H1 (cell line): ENCODE measurements around the gene PRDM1. TPM values are rescaled to one million over a fixed set of nuclear protein-coding genes. Genes with fewer than 3 reads are reported as not detected.

ENCODE experiments used
- CTCF ChIA-PET: fragments of 300-600 bp; sonication (Branson Sonifier 250); formaldehyde crosslinking; loops from one replicate; lab custom pipeline; 2021; ENCODE audit not compliant: partially characterized antibody; lab: Charles Lee
- POLR2A ChIA-PET: fragments of 300-600 bp; sonication (Branson Sonifier 250); formaldehyde crosslinking; loops from one replicate; lab custom pipeline; 2021; ENCODE audit warnings: inconsistent platforms; ENCODE audit not compliant: partially characterized antibody; lab: Charles Lee
- DNase-seq, 2 experiments: peaks; one replicate each; pipeline versions ENCODE4 v3.0.0 to v3.0.0-alpha.2; 2010 to 2022; ENCODE audit warnings: low spot score in 2 of 2, low read depth in 1 of 2, mixed read lengths in 1 of 2
- FAIRE-seq: peaks from 2 replicates; lab custom pipeline; 2011; peaks lifted over from hg19 to GRCh38; lab: Jason Lieb, UNC
- H2AFZ ChIP-seq: 2 replicates; pipeline ENCODE4 v1.8.1; 2012; ENCODE audit warnings: low read length, inconsistent platforms
- H2AK5ac ChIP-seq: 2 replicates; pipeline ENCODE4 v1.6.1; 2013; ENCODE audit warnings: low read depth, low read length
- H2BK120ac ChIP-seq: replicated peaks from 2 replicates; pipeline ENCODE3; 2013; ENCODE audit warnings: low read depth, low read length, inconsistent platforms
- H2BK12ac ChIP-seq: 2 replicates; pipeline ENCODE4 v1.6.1; 2013; ENCODE audit warnings: low read depth, low read length
- H2BK15ac ChIP-seq: 2 replicates; pipeline ENCODE4 v1.6.1; 2013; ENCODE audit warnings: low read length
- H2BK20ac ChIP-seq: 2 replicates; pipeline ENCODE4 v1.6.1; 2013; ENCODE audit warnings: low read length
- H2BK5ac ChIP-seq: 2 replicates; pipeline ENCODE4 v1.6.1; 2013; ENCODE audit warnings: low read depth, low read length
- H3K14ac ChIP-seq: 2 replicates; pipeline ENCODE4 v1.6.1; 2013; ENCODE audit warnings: inconsistent platforms; ENCODE audit not compliant: insufficient read length
- H3K18ac ChIP-seq: 2 replicates; pipeline ENCODE4 v1.6.1; 2013; ENCODE audit warnings: low read length; ENCODE audit errors: extremely low read depth
- H3K23ac ChIP-seq: 2 replicates; pipeline ENCODE4 v1.6.1; 2013; ENCODE audit warnings: inconsistent platforms; ENCODE audit not compliant: insufficient read length
- H3K23me2 ChIP-seq: 2 replicates; pipeline ENCODE4 v1.6.1; 2013; ENCODE audit warnings: low read depth, low read length
- H3K27ac ChIP-seq: 2 replicates; pipeline ENCODE4 v1.6.1; 2011; ENCODE audit warnings: low read depth, low read length, inconsistent platforms
- H3K27me3 ChIP-seq, 4 experiments: replicated peaks in 1 of 4; 1 replicate in 1 of 4; 2 replicates in 3 of 4; pipeline versions ENCODE4 v1.6.1 to v1.8.1; 2011 to 2013; ENCODE audit warnings: low read length in 3 of 4, mild to moderate bottlenecking in 3 of 4, inconsistent platforms in 2 of 4, mixed read lengths in 2 of 4, moderate library complexity in 1 of 4; ENCODE audit not compliant: control insufficient read depth in 3 of 4, insufficient read depth in 3 of 4; ENCODE audit errors: extremely low read depth in 1 of 4
- H3K36me3 ChIP-seq, 4 experiments: 2 replicates each; pipeline versions ENCODE4 v1.6.1 to v1.8.1; 2011 to 2013; ENCODE audit warnings: mild to moderate bottlenecking in 4 of 4, low read length in 3 of 4, moderate library complexity in 2 of 4, control low read depth in 1 of 4, inconsistent platforms in 1 of 4; ENCODE audit not compliant: insufficient read depth in 4 of 4, control insufficient read depth in 2 of 4
- H3K4ac ChIP-seq: replicated peaks from 2 replicates; pipeline ENCODE3; 2013; ENCODE audit warnings: low read length, low read depth, mixed read lengths, inconsistent platforms; ENCODE audit not compliant: insufficient read length
- H3K4me1 ChIP-seq, 4 experiments: replicated peaks in 1 of 4; 1 replicate in 1 of 4; 2 replicates in 3 of 4; pipeline versions ENCODE4 v1.6.1 to v1.8.1; 2011 to 2013; ENCODE audit warnings: low read length in 3 of 4, inconsistent platforms in 2 of 4, mixed read lengths in 1 of 4; ENCODE audit not compliant: insufficient read depth in 4 of 4, control insufficient read depth in 3 of 4
- H3K4me2 ChIP-seq, 2 experiments: 2 replicates each; pipeline versions ENCODE4 v1.6.1 to v1.8.1; 2011 to 2013; ENCODE audit warnings: low read depth in 2 of 2, low read length in 2 of 2, control low read depth in 1 of 2, inconsistent platforms in 1 of 2, mild to moderate bottlenecking in 1 of 2; ENCODE audit not compliant: insufficient read depth in 1 of 2
- H3K4me3 ChIP-seq, 4 experiments: fragments of 200-600, 300-600 bp in 1 of 4; sonication (generic), shearing (Covaris generic), sonication (Bioruptor Twin) in 1 of 4; 2 replicates each; pipeline versions ENCODE4 v1.5.1 to v1.8.1; 2011 to 2016; ENCODE audit warnings: low read length in 4 of 4, low read depth in 3 of 4, control low read depth in 2 of 4, inconsistent platforms in 2 of 4, mild to moderate bottlenecking in 2 of 4, mixed read lengths in 1 of 4, moderate library complexity in 1 of 4; ENCODE audit not compliant: insufficient read depth in 2 of 4; ENCODE audit errors: extremely low read depth in 1 of 4
- H3K56ac ChIP-seq: replicated peaks from 2 replicates; pipeline ENCODE3; 2013; ENCODE audit warnings: low read depth, mild to moderate bottlenecking, mixed read lengths, low read length, inconsistent platforms; ENCODE audit not compliant: insufficient read length
- H3K79me1 ChIP-seq: 2 replicates; pipeline ENCODE4 v1.6.1; 2013; ENCODE audit warnings: low read depth, low read length, control low read depth
- H3K79me2 ChIP-seq, 2 experiments: 2 replicates each; pipeline versions ENCODE4 v1.6.1 to v1.8.1; 2012 to 2013; ENCODE audit warnings: low read length in 2 of 2, mild to moderate bottlenecking in 2 of 2, inconsistent platforms in 1 of 2; ENCODE audit not compliant: insufficient read depth in 2 of 2, control insufficient read depth in 1 of 2
- H3K9ac ChIP-seq, 4 experiments: replicated peaks in 1 of 4; 1 replicate in 1 of 4; 2 replicates in 3 of 4; pipeline versions ENCODE4 v1.6.1 to v1.8.1; 2011 to 2013; ENCODE audit warnings: low read depth in 3 of 4, low read length in 3 of 4, control low read depth in 2 of 4, mild to moderate bottlenecking in 2 of 4, moderate library complexity in 2 of 4, inconsistent platforms in 1 of 4; ENCODE audit errors: extremely low read depth in 1 of 4
- H3K9me3 ChIP-seq, 2 experiments: 2 replicates each; pipeline versions ENCODE4 v1.6.1 to v1.8.1; 2012 to 2013; ENCODE audit warnings: mild to moderate bottlenecking in 2 of 2, moderate library complexity in 2 of 2, control low read depth in 1 of 2, inconsistent platforms in 1 of 2, low read depth in 1 of 2, low read length in 1 of 2, mixed read lengths in 1 of 2; ENCODE audit not compliant: insufficient read depth in 2 of 2
- H4K20me1 ChIP-seq, 2 experiments: replicated peaks in 1 of 2; 2 replicates each; pipeline versions ENCODE3 to v1.8.1; 2011 to 2013; ENCODE audit warnings: inconsistent platforms in 2 of 2, low read length in 2 of 2, mild to moderate bottlenecking in 1 of 2; ENCODE audit not compliant: insufficient read depth in 2 of 2, control insufficient read depth in 1 of 2
- H4K5ac ChIP-seq: 2 replicates; pipeline ENCODE4 v1.6.1; 2013; ENCODE audit warnings: low read length, low read depth, mixed read lengths, inconsistent platforms; ENCODE audit not compliant: insufficient read length
- H4K8ac ChIP-seq: 2 replicates; pipeline ENCODE4 v1.8.0; 2013; ENCODE audit warnings: mild to moderate bottlenecking, moderate library complexity, low read length, inconsistent platforms; ENCODE audit not compliant: insufficient read depth; ENCODE audit errors: extremely low read depth
- H4K91ac ChIP-seq: replicated peaks from 2 replicates; pipeline ENCODE3; 2013; ENCODE audit warnings: low read length, mixed read lengths, inconsistent platforms; ENCODE audit not compliant: insufficient read length
- ATF3 ChIP-seq: IDR thresholded peaks from 2 replicates; pipeline ENCODE4 v1.6.1; 2011; ENCODE audit warnings: low read depth, mild to moderate bottlenecking, low read length; ENCODE audit not compliant: insufficient read depth
- BACH1 ChIP-seq: IDR thresholded peaks from 2 replicates; pipeline ENCODE4 v1.6.1; 2012; ENCODE audit warnings: low read length, improper control_type of control experiment
- CTBP2 ChIP-seq: IDR thresholded peaks from 2 replicates; pipeline ENCODE4 v1.7.0; 2011; ENCODE audit warnings: borderline replicate concordance, mild to moderate bottlenecking, moderate library complexity, mixed read lengths, low read length; ENCODE audit not compliant: insufficient read depth, insufficient read length
- E2F6 ChIP-seq: IDR thresholded peaks from 2 replicates; pipeline ENCODE4 v1.6.1; 2012; ENCODE audit warnings: inconsistent platforms
- EZH2 ChIP-seq: fragments of 200-600 bp; sonication (generic); IDR thresholded peaks from 2 replicates; pipeline ENCODE4 v1.7.1; 2012; ENCODE audit warnings: low read depth, mild to moderate bottlenecking, moderate library complexity, low read length, inconsistent platforms; ENCODE audit not compliant: severe bottlenecking
- KDM1A ChIP-seq: fragments of 200-600, 300-600 bp; sonication (generic); IDR thresholded peaks from 2 replicates; pipeline ENCODE4 v1.7.1; 2016; ENCODE audit warnings: mild to moderate bottlenecking, low read length, borderline replicate concordance
- TAF7 ChIP-seq: optimal IDR thresholded peaks from 2 replicates; pipeline ENCODE3; 2011; ENCODE audit warnings: low read depth, mild to moderate bottlenecking, inconsistent platforms, low read length, moderate library complexity, borderline replicate concordance
- WGBS, 2 experiments: shearing (Covaris generic) in 1 of 2; methylation state at CpG; one replicate each; pipeline versions ENCODE4 v1.1.6 to v1.1.7; 2013 to 2015; ENCODE audit warnings: low lambda C conversion rate in 2 of 2, mixed read lengths in 2 of 2, inconsistent platforms in 1 of 2, low coverage in 1 of 2, missing lambda C conversion rate in 1 of 2; ENCODE audit not compliant: insufficient replicate concordance in 2 of 2, insufficient coverage in 1 of 2, insufficient read length in 1 of 2; ENCODE audit errors: extremely low coverage in 1 of 2, missing lambda C conversion rate in 1 of 2; 5-methylcytosine and 5-hydroxymethylcytosine counted together
- long read RNA-seq, 2 experiments: library from RNA in 1 of 2; library from capped mRNA in 1 of 2; stranded (forward); transcript quantifications; one replicate each; pipeline ENCODE4 v2.0.0, GENCODE V29; 2021; ENCODE audit warnings: inconsistent platforms in 1 of 2
- polyA minus RNA-seq, 3 experiments: library from RNA; depleted of rRNA, polyadenylated mRNA; stranded (reverse); fragments of >200 nt; gene quantifications; 1 replicate in 2 of 3; 2 replicates in 1 of 3; pipeline ENCODE4 v1.2.3, GENCODE V29; 2011
- polyA plus RNA-seq, 7 experiments: library from polyadenylated mRNA; depleted of rRNA in 3 of 7; stranded (reverse) in 5 of 7; unstranded in 2 of 7; fragments of >200 nt in 5 of 7; fragments of 200-250 nt in 2 of 7; gene quantifications; 1 replicate in 5 of 7; 2 replicates in 1 of 7; 4 replicates in 1 of 7; pipeline versions ENCODE4 v1.2.1 to v1.2.3, GENCODE V29; 2011 to 2013; ENCODE audit warnings: missing spikeins in 2 of 7, mixed read lengths in 2 of 7
- total RNA-seq: library from RNA; stranded (reverse); fragmentation: NEBNext Ultra II Directional; extraction: Animal tissue kit (Norgen Biotek cat#: 25700); gene quantifications from 2 replicates; pipeline ENCODE4 v1.2.1, GENCODE V29; 2021

Gene PRDM1
- total RNA-seq = 0.74 and 1.1 TPM in 2 replicates
- 0.17 and 0.21 TPM in 2 replicates for polyA plus RNA-seq (2011; rRNA removed)
- polyA plus RNA-seq (2011; cell fraction: cytosol; rRNA removed) = 0.10 TPM
- 0.31 TPM for polyA plus RNA-seq (2011; cell fraction: nucleus; rRNA removed)
- 0.29 to 0.72 TPM (median 0.37 TPM) in 4 replicates for polyA plus RNA-seq (2012, experiment 1 of 2)
- polyA plus RNA-seq (2012, experiment 2 of 2) = 0.35 TPM
- polyA plus RNA-seq (2013, experiment 1 of 2) = 0.45 TPM
- polyA plus RNA-seq (2013, experiment 2 of 2) = 0.39 TPM
- polyA minus RNA-seq (2011; rRNA and poly(A)+ RNA removed) = 0.35 and 2.6 TPM in 2 replicates
- not detected for polyA minus RNA-seq (2011; cell fraction: cytosol; rRNA and poly(A)+ RNA removed)
- polyA minus RNA-seq (2011; cell fraction: nucleus; rRNA and poly(A)+ RNA removed) = 0.40 TPM
- long read RNA-seq, experiment 1 = 0 reads
- long read RNA-seq, experiment 2 = 0 reads

- H4K5ac ChIP-seq = no peak within 1 kb of the TSS
- peak within 1 kb of the TSS; percentile 94 for H2AFZ ChIP-seq
- no peak within 1 kb of the TSS for H4K91ac ChIP-seq
- no peaks in the 10 kb centered on the region for H3K79me1 ChIP-seq
- no peak for FAIRE-seq
- H3K36me3 ChIP-seq = no peaks in the 10 kb centered on the region
- H4K8ac ChIP-seq = no peak within 1 kb of the TSS; the same call in 1 of the 2 replicates
- no peak within 1 kb of the TSS for H3K56ac ChIP-seq
- no peak within 1 kb of the TSS for H2BK15ac ChIP-seq
- H3K9ac ChIP-seq = no peak within 1 kb of the TSS
- H4K20me1 ChIP-seq = no peaks in the 10 kb centered on the region
- H2AK5ac ChIP-seq = no peak within 1 kb of the TSS
- peak; percentile 44 to 82 for DNase-seq
- no peak within 1 kb of the TSS for H3K27ac ChIP-seq
- H2BK5ac ChIP-seq = no peak within 1 kb of the TSS; the same call in 1 of the 2 replicates
- H3K14ac ChIP-seq = no peak within 1 kb of the TSS
- no peak within 1 kb of the TSS for H3K23ac ChIP-seq
- 2% methylated on average over 42 of the region's 44 CpGs; no CpG with 5 or more reads in 1 of the 2 experiments for WGBS, 2 experiments
- no peaks in the 10 kb centered on the region for H3K9me3 ChIP-seq
- no peak within 1 kb of the TSS for H2BK120ac ChIP-seq
- peaks cover 0 to 20% (median 3%) of the 10 kb centered on the region in 4 experiments; a peak in 3 of 7 replicates for H3K27me3 ChIP-seq
- H3K4ac ChIP-seq = no peak within 1 kb of the TSS
- H3K79me2 ChIP-seq = no peaks in the 10 kb centered on the region
- peak within 1 kb of the TSS; percentile 76 for H3K18ac ChIP-seq
- peak within 1 kb of the TSS; percentile 64 to 94 for H3K4me2 ChIP-seq
- peak within 1 kb of the TSS; percentile 42 to 68 (median 65) for H3K4me3 ChIP-seq
- H2BK20ac ChIP-seq = no peak within 1 kb of the TSS
- POLR2A ChIA-PET = interaction anchor here (0.6 to 0.8 kb wide), 4 partner anchors 45 to 389 kb away, joined by 3 to 6 read pairs (median 4); no protein-coding TSS in a partner anchor
- peaks cover 5 to 16% (median 10%) of the 10 kb centered on the region in 4 experiments; a peak in 6 of 7 replicates for H3K4me1 ChIP-seq
- CTCF ChIA-PET = interaction anchor here (0.6 to 2.8 kb wide), 16 partner anchors 8 to 246 kb away, joined by 3 to 18 read pairs (median 4); no protein-coding TSS in a partner anchor
- H3K23me2 ChIP-seq = peaks cover 8% of the 10 kb centered on the region; the same call in 1 of the 2 replicates
- H2BK12ac ChIP-seq = no peak within 1 kb of the TSS
- TF ChIP-seq BACH1 (peak; percentile 39; the same call in 1 of the 2 replicates), CTBP2 (peak; percentile 90), ATF3 (no peak), EZH2 (peak; percentile 41), KDM1A (no peak), TAF7 (peak; percentile 37), E2F6 (peak; percentile 45; the same call in 1 of the 2 replicates)
Observed at GRCh38 chr6:106085984-106086813, at the start of gene PRDM1. TSS of gene PRDM1 (plus strand) at chr6:106086336. CDS start at chr6:106086554, 218 bp downstream.
